ENCODE results near the gene ATP9B.

DNA sequence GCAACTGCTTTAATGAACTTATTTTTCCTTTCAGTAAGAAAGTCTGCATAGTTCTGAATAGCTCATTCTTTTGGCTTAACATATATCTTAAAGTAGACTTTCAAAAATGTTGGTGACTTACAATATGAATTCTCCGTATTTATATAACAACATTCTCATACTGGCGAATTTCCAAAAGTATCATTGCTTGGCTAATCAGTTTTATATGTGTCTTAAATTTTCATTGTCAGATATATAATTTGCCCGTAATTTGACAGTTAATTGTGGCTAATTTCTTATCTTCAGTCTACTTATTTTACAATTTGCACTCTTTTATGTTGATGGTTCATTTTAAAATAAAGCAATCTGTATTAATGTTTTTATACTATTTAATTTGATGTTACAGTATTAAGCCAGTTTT is 144.9 kb downstream of the ATP9B start:
- TF ChIP-seq, protein P1, sequence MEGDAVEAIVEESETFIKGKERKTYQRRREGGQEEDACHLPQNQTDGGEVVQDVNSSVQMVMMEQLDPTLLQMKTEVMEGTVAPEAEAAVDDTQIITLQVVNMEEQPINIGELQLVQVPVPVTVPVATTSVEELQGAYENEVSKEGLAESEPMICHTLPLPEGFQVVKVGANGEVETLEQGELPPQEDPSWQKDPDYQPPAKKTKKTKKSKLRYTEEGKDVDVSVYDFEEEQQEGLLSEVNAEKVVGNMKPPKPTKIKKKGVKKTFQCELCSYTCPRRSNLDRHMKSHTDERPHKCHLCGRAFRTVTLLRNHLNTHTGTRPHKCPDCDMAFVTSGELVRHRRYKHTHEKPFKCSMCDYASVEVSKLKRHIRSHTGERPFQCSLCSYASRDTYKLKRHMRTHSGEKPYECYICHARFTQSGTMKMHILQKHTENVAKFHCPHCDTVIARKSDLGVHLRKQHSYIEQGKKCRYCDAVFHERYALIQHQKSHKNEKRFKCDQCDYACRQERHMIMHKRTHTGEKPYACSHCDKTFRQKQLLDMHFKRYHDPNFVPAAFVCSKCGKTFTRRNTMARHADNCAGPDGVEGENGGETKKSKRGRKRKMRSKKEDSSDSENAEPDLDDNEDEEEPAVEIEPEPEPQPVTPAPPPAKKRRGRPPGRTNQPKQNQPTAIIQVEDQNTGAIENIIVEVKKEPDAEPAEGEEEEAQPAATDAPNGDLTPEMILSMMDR (conservative IDR thresholded peaks at IDR 0.05; ENCODE audit: low read depth, low read length) = no peak
- no peak for TF ChIP-seq EZH2 (IDR thresholded peaks at IDR 0.05; ENCODE audit: borderline replicate concordance, low read depth, low read length, poor library complexity, severe bottlenecking)

Measured in A673 (cell line).